Endometrial microvascular endothelial cells (primary cell): Measurements from ENCODE around the gene MPHOSPH10. TPM values are rescaled to one million over a fixed set of nuclear protein-coding genes. Genes with fewer than 3 reads are reported as not detected.
"Not testable (repeated sequence)": the region's sequence is repeated elsewhere in the genome, so short reads cannot be mapped to it uniquely, and the experiment has no call there.

Source experiments
- in situ Hi-C: cut with HindIII; loops from 2 replicates; pipeline ENCODE4 v1.10.0; 2017; ENCODE audit warnings: low sequenced_read_pairs, low pct_unique_long_range_greater_than_20kb; ENCODE audit errors: inconsistent ontology term
- total RNA-seq: library from RNA; depleted of rRNA; stranded (reverse); fragments of >200 nt; gene quantifications from one replicate; pipeline ENCODE4 v1.2.3, GENCODE V29; 2015; ENCODE audit errors: inconsistent ontology term

MPHOSPH10 gene, protein sequence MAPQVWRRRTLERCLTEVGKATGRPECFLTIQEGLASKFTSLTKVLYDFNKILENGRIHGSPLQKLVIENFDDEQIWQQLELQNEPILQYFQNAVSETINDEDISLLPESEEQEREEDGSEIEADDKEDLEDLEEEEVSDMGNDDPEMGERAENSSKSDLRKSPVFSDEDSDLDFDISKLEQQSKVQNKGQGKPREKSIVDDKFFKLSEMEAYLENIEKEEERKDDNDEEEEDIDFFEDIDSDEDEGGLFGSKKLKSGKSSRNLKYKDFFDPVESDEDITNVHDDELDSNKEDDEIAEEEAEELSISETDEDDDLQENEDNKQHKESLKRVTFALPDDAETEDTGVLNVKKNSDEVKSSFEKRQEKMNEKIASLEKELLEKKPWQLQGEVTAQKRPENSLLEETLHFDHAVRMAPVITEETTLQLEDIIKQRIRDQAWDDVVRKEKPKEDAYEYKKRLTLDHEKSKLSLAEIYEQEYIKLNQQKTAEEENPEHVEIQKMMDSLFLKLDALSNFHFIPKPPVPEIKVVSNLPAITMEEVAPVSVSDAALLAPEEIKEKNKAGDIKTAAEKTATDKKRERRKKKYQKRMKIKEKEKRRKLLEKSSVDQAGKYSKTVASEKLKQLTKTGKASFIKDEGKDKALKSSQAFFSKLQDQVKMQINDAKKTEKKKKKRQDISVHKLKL
- total RNA-seq: 10.8 TPM

DNA sequence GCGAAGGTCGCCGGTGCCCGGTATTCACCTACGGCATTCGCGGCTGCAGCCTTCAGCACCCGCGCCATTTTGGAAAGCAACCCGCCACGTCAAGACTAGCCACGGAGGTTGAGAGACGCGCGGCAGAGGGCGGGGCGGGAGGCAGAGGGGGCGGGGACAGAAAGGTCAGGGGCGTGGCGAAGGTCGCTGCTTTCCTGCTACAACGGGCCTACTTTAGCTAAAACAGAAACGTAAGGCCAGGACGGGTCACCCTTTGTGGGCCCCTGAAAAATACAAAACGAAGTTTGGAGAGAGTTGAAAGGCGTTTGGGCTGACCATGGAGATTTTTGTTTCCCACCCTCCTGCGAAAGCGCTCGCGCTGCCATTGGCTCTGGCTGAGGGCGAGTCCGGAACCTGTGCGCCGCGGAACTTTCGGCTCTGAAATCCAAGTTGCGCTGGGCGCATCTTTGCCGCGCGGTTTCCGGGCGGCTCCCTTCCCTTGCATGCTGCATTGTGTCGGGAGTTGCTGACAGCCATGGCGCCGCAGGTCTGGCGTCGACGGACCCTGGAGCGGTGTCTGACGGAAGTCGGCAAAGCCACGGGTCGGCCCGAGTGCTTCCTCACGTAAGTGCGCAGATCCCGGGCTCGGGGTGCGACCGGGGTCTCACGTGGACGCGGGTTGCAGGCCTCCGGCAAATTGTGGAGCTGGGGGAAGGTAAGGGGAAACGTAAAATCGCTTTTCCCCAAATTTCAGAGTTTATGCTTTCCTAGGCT lies at the start of gene MPHOSPH10, which contains the start of gene MCEE:
MPHOSPH10 (plus strand) TSS at position 483 of the 753 bp plus-strand sequence; CDS start at position 515, 32 bp downstream.
MCEE (minus strand) TSS at position 78 of the 753 bp plus-strand sequence; CDS start at position 68, 10 bp downstream.
- in situ Hi-C loops: no loop called here

DNA sequence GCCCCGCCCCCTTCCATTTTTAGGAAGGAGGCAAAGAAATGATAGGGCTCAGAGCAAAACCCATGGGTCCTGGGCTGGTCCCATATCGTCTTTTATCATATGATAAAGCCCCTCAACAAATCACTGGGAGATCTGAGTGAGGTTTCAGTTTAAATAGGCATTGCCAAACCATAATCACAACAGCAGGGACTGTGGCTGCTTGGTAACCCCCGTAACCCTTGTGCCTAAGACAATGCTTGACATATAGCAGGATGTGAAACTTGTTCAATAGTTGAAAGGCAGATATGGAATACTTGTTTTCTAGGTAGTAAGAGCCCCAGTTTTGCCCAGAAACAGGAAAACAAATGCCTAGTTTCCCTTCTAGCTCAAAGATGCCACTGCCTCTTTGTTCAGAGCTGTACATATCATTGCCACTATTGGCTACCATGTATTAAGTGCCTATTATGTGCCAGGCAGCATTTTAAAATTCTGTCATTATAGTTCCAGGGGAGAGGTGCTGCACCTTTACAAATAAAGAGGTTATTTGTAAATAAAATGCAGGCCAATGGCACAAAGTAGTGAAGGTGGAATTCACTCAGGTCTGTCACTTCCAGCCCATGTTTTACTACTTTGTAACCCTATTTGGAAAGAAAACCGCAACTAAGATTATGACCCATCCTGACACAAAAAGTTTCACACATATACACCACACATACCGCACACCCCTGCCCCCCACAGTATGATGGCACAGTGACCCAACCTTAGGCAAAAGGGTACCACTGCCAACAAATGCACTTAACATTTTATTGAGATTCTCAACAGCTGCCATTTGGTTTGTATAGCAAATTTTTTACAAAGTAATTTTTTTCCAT lies 47.8 kb upstream of the MPHOSPH10 start:
- in situ Hi-C loops: no loop called here

DNA sequence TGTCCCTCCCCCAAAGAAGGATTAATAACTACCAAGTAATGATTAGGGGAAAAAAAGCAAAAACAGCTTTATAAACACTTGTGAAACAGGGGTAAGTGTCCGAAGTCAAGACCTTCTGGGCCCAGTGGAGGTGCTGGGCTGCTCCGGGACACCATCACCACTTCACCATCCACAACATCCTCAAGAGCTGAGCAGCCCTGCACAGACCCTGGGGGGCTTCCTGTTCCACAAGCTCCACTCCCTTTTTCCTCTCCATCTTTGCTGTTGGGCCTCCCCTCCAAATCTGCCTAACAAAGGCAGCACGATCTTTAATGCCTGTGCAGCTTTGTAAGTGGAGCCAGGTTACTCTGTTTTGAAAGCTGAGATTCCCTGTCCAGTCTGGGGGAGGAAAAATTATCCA lies 47.1 kb upstream of the MPHOSPH10 start:
- in situ Hi-C loops: not testable (repeated sequence)

DNA sequence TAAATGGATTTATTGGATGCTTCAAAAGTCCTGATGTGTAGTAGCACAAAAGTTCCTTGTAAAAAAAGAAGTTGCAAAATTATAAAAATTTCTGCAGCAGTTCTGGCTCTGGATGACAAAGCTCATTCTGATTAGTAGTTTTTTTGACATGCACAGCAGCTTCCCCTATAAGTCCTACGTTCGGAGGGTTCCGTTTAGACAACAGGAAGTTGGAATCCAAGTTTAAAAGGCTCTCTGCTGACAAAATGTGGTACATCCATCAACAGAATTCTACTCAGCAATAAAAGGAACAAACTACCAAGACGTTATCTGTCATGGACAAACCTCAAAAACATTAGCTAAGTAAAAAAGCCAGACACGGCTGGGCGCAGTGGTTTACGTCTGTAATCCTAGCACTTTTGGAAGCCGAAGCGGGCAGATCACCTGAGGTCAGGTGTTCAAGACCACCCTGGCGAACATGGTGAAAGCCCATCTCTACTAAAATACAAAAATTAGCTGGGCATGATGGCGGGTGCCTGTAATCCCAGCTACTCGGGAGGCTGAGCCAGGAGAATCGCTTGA lies 46.6 kb upstream of the MPHOSPH10 start:
- in situ Hi-C loops: not testable (repeated sequence)

DNA sequence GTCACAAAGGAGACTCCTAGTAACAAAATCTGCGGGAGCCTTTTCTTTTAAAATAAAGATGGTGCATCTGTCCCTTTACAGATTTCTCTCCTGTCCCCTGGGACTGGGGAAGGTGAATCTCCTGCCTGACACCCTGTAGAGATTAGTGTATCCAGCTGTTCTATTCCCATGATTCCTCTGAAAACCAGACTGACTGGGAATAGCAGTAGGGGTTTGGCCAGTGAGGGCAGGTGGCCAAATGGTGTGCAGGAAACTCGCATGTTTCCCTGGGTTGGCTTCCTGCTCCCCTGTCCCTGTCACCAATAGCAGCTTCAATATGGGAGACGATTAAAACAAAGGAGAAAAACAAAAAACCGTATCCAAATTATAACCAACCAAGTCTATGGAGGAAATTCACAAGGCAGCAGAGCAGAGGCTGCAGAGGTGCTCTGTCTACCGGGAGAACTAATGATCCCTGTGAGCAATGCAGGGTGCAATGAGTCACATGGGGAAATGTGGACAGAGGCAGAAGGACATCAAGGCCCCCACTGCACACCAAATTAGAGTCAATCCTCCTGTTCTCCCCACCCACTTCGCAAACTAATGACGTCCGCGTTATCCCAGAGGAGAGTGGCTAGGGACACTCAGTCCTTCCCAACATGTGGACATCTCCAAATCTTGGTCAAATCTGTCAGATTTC lies 45.0 kb upstream of the MPHOSPH10 start:
- in situ Hi-C loops: not testable (repeated sequence)

DNA sequence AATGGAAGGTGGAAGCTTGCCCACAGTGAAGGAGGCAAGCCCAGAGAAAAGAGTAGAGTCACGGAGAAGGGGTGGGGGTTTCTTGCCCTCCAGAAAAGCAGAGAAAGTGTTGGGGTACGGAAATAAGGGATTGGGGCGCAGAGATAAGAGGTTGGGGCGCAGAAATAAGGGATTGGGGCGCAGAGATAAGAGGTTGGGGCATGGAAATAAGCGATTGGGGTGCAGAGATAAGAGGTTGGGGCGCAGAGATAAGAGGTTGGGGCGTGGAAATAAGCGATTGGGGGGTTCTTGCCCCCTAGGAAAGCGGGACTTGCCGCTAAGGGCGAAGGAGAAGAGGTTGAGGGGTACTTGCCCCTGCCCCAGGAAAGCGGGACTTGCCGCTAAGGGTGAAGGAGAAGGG lies 41.0 kb upstream of the MPHOSPH10 start:
- in situ Hi-C loops: not testable (repeated sequence)

DNA sequence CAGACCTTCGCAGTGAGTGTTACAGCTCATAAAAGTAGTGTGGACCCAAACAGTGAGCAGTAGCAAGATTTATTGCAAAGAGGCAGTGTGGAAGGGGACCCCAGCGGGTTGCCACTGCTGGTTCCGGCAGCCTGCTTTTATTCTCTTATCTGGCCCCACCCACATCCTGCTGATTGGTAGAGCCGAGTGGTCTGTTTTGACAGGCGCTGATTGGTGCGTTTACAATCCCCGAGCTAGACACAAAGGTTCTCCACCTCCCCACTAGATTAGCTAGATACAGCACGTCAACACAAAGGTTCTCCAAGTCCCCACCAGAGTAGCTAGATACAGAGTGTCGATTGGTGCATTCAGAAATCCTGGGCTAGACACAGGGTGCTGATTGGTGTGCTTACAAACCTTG lies 38.6 kb upstream of the MPHOSPH10 start:
- in situ Hi-C loops: not testable (repeated sequence)

DNA sequence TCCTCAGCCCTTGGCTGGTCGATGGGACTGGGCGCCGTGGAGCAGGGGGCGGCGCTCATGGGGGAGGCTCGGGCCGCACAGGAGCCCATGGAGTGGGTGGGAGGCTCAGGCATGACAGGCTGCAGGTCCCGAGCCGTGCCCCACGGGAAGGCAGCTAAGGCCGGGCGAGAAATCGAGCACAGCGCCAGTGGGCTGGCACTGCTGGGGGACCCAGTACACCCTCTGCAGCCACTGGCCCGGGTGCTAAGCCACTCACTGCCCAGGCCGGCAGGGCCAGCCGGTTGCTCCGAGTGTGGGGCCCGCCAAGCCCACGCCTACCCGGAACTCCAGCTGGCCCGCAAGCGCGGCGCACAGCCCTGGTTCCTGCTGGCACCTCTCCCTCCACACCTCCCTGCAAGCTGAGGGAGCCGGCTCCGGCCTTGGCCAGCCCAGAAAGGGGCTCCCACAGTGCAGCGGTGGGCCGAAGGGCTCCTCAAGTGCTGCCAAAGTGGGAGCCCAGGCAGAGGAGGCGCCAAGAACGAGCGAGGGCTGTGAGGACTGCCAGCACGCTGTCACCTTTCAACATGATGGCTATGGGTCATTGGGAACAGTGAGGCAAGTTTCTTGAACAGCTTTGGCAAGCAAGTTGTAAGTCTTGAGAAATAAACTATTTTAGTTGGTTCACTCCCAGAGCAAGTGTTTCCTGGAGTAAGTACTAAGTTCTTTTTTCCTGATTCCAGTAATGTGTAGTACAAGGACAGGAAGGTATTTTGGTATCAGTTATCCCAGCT lies 37.8 kb upstream of the MPHOSPH10 start:
- in situ Hi-C loops: not testable (repeated sequence)

DNA sequence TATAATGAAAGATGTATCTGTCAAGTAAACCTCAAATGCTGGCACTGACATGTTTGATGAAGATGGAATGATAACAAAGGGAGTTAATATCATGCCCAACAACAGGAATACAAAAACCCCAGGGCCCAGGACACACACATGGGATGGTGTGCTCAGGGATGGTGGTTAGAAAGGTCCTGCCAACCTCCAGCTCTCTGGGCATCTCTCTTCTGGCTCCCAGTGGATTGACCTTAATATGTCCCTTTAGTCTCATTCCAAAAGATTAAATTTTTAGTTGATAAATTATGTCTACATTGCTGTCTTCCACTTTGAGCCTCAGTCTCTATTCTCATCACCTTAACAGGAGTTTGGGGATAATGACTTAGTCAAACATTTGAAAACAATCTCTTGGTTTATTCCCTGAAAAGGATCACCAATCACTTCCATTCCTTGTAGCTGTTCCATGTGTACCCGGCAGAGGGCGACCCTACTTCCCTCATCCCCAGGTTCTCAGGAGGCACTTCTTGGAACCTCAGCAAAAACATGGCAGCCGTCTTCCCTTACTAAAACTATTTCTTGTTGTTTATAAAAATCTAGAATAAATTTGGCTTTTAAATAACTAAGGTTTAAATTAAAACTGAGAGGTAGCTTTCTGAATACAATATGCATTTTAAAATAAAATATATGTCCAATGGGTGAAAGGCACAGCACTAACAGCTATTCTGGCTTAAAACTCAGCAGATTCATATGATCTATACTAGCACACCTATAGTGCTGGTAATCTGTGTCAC lies 30.1 kb upstream of the MPHOSPH10 start:
- in situ Hi-C loops: no loop called here

DNA sequence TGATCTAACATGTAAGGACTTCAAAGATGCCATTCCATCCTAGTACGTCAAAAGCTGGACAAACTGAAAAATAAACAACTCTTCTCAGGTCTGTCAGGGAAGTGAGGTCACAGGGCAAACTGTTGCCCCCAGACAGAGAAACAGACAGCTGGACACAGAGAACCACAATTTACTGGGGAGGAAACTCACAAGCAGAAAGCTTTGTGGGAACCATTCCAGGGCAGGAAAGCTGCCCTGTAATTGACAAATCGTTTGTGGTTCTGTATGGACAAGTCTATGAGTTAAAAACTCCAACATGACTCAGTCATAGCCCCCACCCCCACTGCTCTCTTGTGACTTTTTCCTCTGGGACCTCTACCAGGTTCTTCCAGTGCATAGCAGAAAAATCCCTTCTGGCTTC lies 28.8 kb upstream of the MPHOSPH10 start:
- in situ Hi-C loops: no loop called here

DNA sequence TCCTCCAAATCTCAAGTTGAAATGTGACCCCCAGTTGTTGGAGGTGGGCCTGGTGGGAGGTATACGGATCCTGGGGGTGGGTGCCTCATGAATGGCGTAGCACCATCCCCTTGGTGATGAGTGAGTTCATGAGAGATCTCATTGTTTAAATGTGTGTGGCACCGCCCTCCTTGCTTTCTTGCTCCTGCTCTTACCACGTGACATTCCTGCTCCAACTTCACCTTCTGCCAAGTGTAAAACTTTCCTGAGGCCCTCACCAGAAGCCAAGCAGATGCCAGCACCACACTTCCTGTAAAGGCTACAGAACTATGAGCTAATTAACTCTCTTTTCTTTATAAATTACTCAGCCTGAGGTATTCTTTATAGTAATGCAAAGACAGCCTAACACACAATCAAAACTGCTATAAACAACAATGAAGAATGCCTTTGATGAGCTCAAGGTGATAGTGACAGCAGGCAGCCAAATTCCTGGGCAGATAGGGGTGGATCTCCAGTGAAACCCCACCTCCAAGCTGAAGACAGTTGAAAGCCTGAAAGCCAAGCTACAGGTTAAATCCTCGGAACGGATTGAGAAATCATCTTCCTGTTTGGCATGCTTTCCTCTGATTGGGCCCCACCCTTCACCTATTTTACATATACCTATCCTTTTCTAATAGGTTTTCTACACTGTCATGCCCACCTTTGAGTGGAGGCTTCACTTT lies 27.3 kb upstream of the MPHOSPH10 start:
- in situ Hi-C loops: no loop called here

DNA sequence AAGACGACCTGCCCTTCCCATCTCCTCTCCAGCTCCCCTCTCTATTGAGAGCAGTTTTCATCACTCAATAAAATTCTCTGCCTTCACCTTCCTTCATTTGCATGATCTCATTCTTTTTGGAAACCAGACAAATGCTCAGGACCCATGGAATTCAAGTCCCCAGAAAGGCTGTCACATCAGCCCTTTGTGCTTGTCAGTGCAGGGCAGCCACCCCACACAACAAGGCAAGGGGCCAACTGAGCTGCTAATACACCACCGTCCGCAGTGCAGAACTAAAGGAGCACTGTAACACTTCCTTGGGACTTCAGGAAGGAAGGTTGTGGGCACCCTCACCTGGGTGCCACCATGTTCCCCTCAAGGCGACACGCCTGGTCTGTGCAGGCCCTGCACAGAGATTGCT lies 26.6 kb upstream of the MPHOSPH10 start:
- in situ Hi-C loops: no loop called here

DNA sequence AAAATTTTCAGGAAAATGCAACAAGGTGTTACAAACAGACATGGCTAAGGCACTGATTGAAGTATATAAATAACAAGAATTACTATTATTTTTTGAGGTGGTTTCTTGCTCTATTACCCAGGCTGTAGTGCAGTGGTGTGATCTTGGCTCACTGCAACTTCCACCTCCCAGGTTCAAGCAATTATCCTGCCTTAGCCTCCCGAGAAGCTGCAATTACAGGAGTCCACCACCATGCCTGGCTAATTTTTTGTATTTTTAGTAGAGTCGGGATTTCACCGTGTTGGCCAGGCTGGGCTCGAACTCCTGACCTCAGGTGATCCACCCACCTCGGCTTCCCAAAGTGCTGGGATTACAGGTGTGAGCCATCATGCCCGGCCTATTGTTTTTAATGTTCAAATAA lies 24.0 kb upstream of the MPHOSPH10 start:
- in situ Hi-C loops: not testable (repeated sequence)

DNA sequence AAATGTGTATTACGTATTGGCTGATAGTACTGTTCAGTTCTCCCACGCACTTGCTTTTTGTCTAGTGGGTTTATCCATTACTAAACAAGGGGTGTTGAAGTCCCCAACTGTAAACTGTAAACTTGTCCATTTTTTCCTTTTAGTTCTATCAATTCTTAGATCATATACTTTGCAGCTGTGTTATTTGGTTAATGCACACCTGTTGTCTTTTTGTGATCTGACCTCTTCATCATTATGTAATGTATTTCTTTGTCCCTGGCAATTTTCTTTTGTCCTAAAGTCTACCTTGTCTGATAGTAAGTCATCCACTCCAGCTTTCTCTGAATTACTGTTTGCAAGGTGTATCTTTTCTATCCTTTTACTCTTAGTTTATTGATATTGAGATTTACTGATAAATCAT lies 22.3 kb upstream of the MPHOSPH10 start:
- in situ Hi-C loops: no loop called here

DNA sequence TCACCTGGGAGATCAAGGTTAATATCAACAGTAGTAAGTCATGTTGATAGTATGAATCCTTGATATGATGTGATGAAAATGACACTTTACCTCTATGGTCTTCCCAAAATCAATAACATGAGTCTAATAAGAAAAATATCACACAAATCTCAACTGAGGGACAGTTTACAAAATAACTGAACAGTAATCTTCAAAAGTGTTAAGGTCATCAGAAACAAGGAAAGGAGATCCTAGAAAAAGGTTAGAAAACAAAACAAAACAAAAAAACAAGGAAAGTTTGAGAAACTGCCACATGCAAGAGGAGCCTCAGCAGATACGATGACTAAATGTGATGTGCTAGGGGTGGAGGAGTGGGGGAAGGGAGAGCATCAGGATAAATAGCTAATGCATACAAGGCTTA lies 16.6 kb upstream of the MPHOSPH10 start:
- in situ Hi-C loops: no loop called here

DNA sequence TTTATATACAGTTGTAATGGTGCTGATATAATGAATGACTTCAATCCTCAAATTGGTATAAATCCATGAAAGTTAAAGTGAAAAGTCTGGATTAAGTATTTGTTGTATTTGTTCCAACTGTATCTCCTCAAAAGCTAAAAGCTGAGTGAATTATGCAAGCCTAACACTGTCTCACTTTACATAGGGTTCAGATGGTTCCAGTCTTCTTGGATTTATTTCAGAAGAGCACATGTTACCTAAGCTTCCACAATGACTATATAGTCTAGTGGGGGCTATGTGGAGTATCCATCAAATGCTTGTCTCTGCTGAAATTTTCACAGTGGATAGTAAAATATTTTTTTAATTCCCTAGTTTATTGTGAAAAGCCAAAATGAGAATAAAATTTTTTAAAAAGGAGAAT lies 13.4 kb upstream of the MPHOSPH10 start:
- in situ Hi-C loops: no loop called here
